ENCODE measurements around the gene NRAP. TPM values are rescaled to one million over a fixed set of nuclear protein-coding genes. Genes with fewer than 3 reads are reported as not detected.

NRAP gene
- total and polyA plus RNA-seq, 10 of the 15 experiments (the other 5 are each of a cell fraction or from before 2014, with no cell fraction given): not detected

GRCh38 chr10:113603057-113603777, 60.6 kb downstream of the NRAP start:
- TF ChIP-seq TARDBP (IDR thresholded peaks at IDR 0.05; ENCODE audit: borderline replicate concordance) (no peak), ESRRA (IDR thresholded peaks at IDR 0.05; ENCODE audit: low read length) (no peak), ATF7 (IDR thresholded peaks at IDR 0.05; ENCODE audit: low read depth) (no peak), YBX1 (IDR thresholded peaks at IDR 0.05) (no peak)
- Histone ChIP-seq H3K27ac (ENCODE audit: control insufficient read depth, insufficient read depth) (no peak overlapping the region), H4K20me1 (ENCODE audit: control insufficient read depth, insufficient read depth) (no peaks in the 10 kb centered on the region), H3K27me3 (replicated peaks in 1 of 2; ENCODE audit: control insufficient read depth in 2 of 2, insufficient read depth in 2 of 2, low read length in 1 of 2) (no peaks in the 10 kb centered on the region; a peak in 1 of 4 replicates), H3K4me1 (ENCODE audit: control insufficient read depth, insufficient read depth, low read length) (no peaks in the 10 kb centered on the region), H3K4me3 (no peak overlapping the region), H3K9ac (ENCODE audit: control insufficient read depth, insufficient read depth, low read length) (no peak overlapping the region), H3K79me2 (ENCODE audit: control insufficient read depth, insufficient read depth, low read length) (no peaks in the 10 kb centered on the region), H2AFZ (ENCODE audit: control insufficient read depth, low read depth, low read length) (no peak overlapping the region), H3K9me3 (replicated peaks; ENCODE audit: control insufficient read depth, insufficient read depth, low read length) (no peaks in the 10 kb centered on the region; the same call in 1 of the 3 replicates), H3K36me3 (ENCODE audit: control insufficient read depth in 2 of 2, insufficient read depth in 2 of 2, low read length in 1 of 2) (no peaks in the 10 kb centered on the region), H3K4me2 (ENCODE audit: control insufficient read depth, insufficient read depth) (no peak overlapping the region)
- DNase-seq (ENCODE audit: low read depth, low spot score): no peak
- in situ Hi-C loops (cut with MboI) (no loop called here), intact Hi-C loops (cut with micrococcal nuclease; ENCODE audit: unreplicated experiment) (no loop called here)
- SMC1A ChIA-PET (ENCODE audit: uncharacterized antibody, unreplicated experiment): no interaction called here
- no peak for FAIRE-seq
- POLR2A ChIA-PET: no interaction called here
- WGBS (ENCODE audit: insufficient coverage, insufficient replicate concordance, low lambda C conversion rate, missing lambda C conversion rate): 57% methylated on average over 12 of the region's 13 CpGs
- RAD21 ChIA-PET (ENCODE audit: unreplicated experiment): no interaction called here
- BruUV-seq (replicated peaks): no TSS peak
- CTCF ChIA-PET: no interaction called here
- no peak for ATAC-seq

- no TSS peak for BruUV-seq (replicated peaks)
- ChIA-PET POLR2A (no interaction called here), SMC1A (ENCODE audit: uncharacterized antibody, unreplicated experiment) (no interaction called here), CTCF (no interaction called here), RAD21 (ENCODE audit: unreplicated experiment) (no interaction called here)
- Histone ChIP-seq H3K79me2 (ENCODE audit: control insufficient read depth, insufficient read depth, low read length) (no peaks in the 10 kb centered on the region), H3K9ac (ENCODE audit: control insufficient read depth, insufficient read depth, low read length) (no peak overlapping the region), H3K9me3 (replicated peaks; ENCODE audit: control insufficient read depth, insufficient read depth, low read length) (no peaks in the 10 kb centered on the region; the same call in 1 of the 3 replicates), H3K4me2 (ENCODE audit: control insufficient read depth, insufficient read depth) (no peak overlapping the region), H3K27me3 (replicated peaks in 1 of 2; ENCODE audit: control insufficient read depth in 2 of 2, insufficient read depth in 2 of 2, low read length in 1 of 2) (no peaks in the 10 kb centered on the region; a peak in 1 of 4 replicates), H2AFZ (ENCODE audit: control insufficient read depth, low read depth, low read length) (no peak overlapping the region), H3K27ac (ENCODE audit: control insufficient read depth, insufficient read depth) (no peak overlapping the region), H3K4me3 (no peak overlapping the region), H4K20me1 (ENCODE audit: control insufficient read depth, insufficient read depth) (no peaks in the 10 kb centered on the region), H3K4me1 (ENCODE audit: control insufficient read depth, insufficient read depth, low read length) (no peaks in the 10 kb centered on the region), H3K36me3 (ENCODE audit: control insufficient read depth in 2 of 2, insufficient read depth in 2 of 2, low read length in 1 of 2) (no peaks in the 10 kb centered on the region)
- FAIRE-seq (no peak), ATAC-seq (no peak), DNase-seq (ENCODE audit: low read depth, low spot score) (no peak)
- WGBS (ENCODE audit: insufficient coverage, insufficient replicate concordance, low lambda C conversion rate, missing lambda C conversion rate): 18% methylated on average over 3 of the region's 3 CpGs
- in situ Hi-C loops (cut with MboI) (no loop called here), intact Hi-C loops (cut with micrococcal nuclease; ENCODE audit: unreplicated experiment) (no loop called here)
- TF ChIP-seq ESRRA (IDR thresholded peaks at IDR 0.05; ENCODE audit: low read length): no peak
- no peak for TF ChIP-seq ZBTB33 (IDR thresholded peaks at IDR 0.05)
- no peak for TF ChIP-seq RB1 (IDR thresholded peaks at IDR 0.05; ENCODE audit: borderline replicate concordance)
- no peak for TF ChIP-seq E2F4 (IDR thresholded peaks at IDR 0.05; ENCODE audit: low read depth, low read length)
- no peak for TF ChIP-seq ETV6 (conservative IDR thresholded peaks at IDR 0.05 in 1 of 2, IDR thresholded peaks at IDR 0.05 in 1 of 2; ENCODE audit: borderline replicate concordance in 1 of 2, low read depth in 1 of 2)
- TF ChIP-seq TCF7 (IDR thresholded peaks at IDR 0.05; ENCODE audit: borderline replicate concordance): no peak
- TF ChIP-seq POLR2AphosphoS2 (IDR thresholded peaks at IDR 0.05; ENCODE audit: low read depth, low read length): no peak
- no peak for TF ChIP-seq ZBTB4 (CRISPR knock-in tag; IDR thresholded peaks at IDR 0.05)
These were observed 63.3 kb downstream of the NRAP start for GRCh38 chr10:113600569-113600968.

Measured in GM12878 (cell line).